B cell (primary cell): ENCODE data around the gene LRP1. TPM values are rescaled to one million over a fixed set of nuclear protein-coding genes. Genes with fewer than 3 reads are reported as not detected.

Experiments
- ATAC-seq: fragments of 200-7000 bp; cut with Tn5 transposase; one replicate; pipeline ENCODE4 v1.10.0; 2021; ENCODE audit warnings: low read depth, mild to moderate bottlenecking, moderate number of reproducible peaks, moderate library complexity
- CTCF ChIA-PET: fragments of 350-600 bp; sonication (Branson Sonifier 250); formaldehyde crosslinking; loops from one replicate; lab custom pipeline; 2021; ENCODE audit warnings: antibody characterized with exemption, inconsistent platforms; lab: Charles Lee
- POLR2A ChIA-PET: fragments of 350-600 bp; sonication (Branson Sonifier 250); formaldehyde crosslinking; loops from one replicate; lab custom pipeline; 2021; ENCODE audit warnings: antibody characterized with exemption; lab: Charles Lee
- DNase-seq: peaks from one replicate; pipeline ENCODE4 v3.0.0; 2013
- H2AFZ ChIP-seq: 2 replicates; pipeline ENCODE4 v1.6.1; 2012; ENCODE audit warnings: mild to moderate bottlenecking, low read depth, low read length; ENCODE audit not compliant: insufficient read depth, poor library complexity, severe bottlenecking
- H3K27ac ChIP-seq, 2 donors: 1 replicate in 1 of 2; 2 replicates in 1 of 2; pipeline ENCODE4 v1.5.1; 2012 to 2013; ENCODE audit warnings: low read length in 2 of 2, mild to moderate bottlenecking in 2 of 2, moderate library complexity in 1 of 2
- H3K27me3 ChIP-seq, 4 experiments: fragments of 200-600 bp in 1 of 4; sonication (generic) in 1 of 4; replicated peaks in 1 of 4; 1 replicate in 2 of 4; 2 replicates in 2 of 4; pipeline versions ENCODE4 v1.6.1 to v1.7.0; 2013 to 2016; ENCODE audit warnings: low read length in 3 of 4, mild to moderate bottlenecking in 2 of 4, mixed read lengths in 1 of 4, moderate library complexity in 1 of 4; ENCODE audit not compliant: insufficient read depth in 4 of 4, control insufficient read depth in 3 of 4; ENCODE audit errors: control extremely low read depth in 1 of 4
- H3K36me3 ChIP-seq, 2 experiments: replicated peaks in 1 of 2; 1 replicate in 1 of 2; 2 replicates in 1 of 2; pipeline versions ENCODE4 v1.6.1 to v1.7.1; 2013; ENCODE audit warnings: low read length in 1 of 2; ENCODE audit not compliant: insufficient read depth in 2 of 2, control insufficient read depth in 1 of 2; ENCODE audit errors: control extremely low read depth in 1 of 2, extremely low read depth in 1 of 2
- H3K4me1 ChIP-seq, 2 donors: fragments of 200-600 bp in 1 of 2; sonication (generic) in 1 of 2; 1 replicate in 1 of 2; 2 replicates in 1 of 2; pipeline versions ENCODE4 v1.5.1 to v1.6.1; 2013 to 2017; ENCODE audit warnings: low read length in 2 of 2; ENCODE audit not compliant: control insufficient read depth in 2 of 2, insufficient read depth in 2 of 2
- H3K4me2 ChIP-seq: replicated peaks from 2 replicates; pipeline ENCODE3; 2012; ENCODE audit warnings: mild to moderate bottlenecking, low read depth, low read length; ENCODE audit not compliant: poor library complexity, severe bottlenecking
- H3K4me3 ChIP-seq, 5 experiments: fragments of 200-600 bp in 1 of 5; sonication (generic) in 1 of 5; 1 replicate in 3 of 5; 2 replicates in 2 of 5; pipeline versions ENCODE4 v1.5.1 to v1.7.0; 2011 to 2016; ENCODE audit warnings: low read length in 4 of 5, mild to moderate bottlenecking in 4 of 5, low read depth in 2 of 5, control low read depth in 1 of 5, moderate library complexity in 1 of 5; ENCODE audit not compliant: insufficient read depth in 1 of 5; ENCODE audit errors: control extremely low read depth in 1 of 5, extremely low read depth in 1 of 5
- H3K79me2 ChIP-seq: fragments of 200-600 bp; sonication (generic); one replicate; pipeline ENCODE4 v1.6.0; 2016; ENCODE audit warnings: low read length; ENCODE audit not compliant: control insufficient read depth, insufficient read depth
- H3K9ac ChIP-seq: fragments of 200-600 bp; sonication (generic); 2 replicates; pipeline ENCODE4 v1.6.1; 2017; ENCODE audit warnings: mild to moderate bottlenecking, low read length, moderate library complexity
- H3K9me3 ChIP-seq, 3 donors: one replicate each; pipeline versions ENCODE4 v1.6.1 to v1.7.1; 2013; ENCODE audit warnings: low read length in 2 of 3; ENCODE audit not compliant: control insufficient read depth in 2 of 3, insufficient read depth in 1 of 3; ENCODE audit errors: control extremely low read depth in 1 of 3
- H4K20me1 ChIP-seq: 2 replicates; pipeline ENCODE4 v1.6.0; 2012; ENCODE audit warnings: mild to moderate bottlenecking, low read length; ENCODE audit not compliant: insufficient read depth, control insufficient read depth, poor library complexity, severe bottlenecking
- H3K27ac Mint-ChIP-seq: one replicate; pipeline ENCODE4 v1.8.0; 2021; ENCODE audit warnings: mixed read lengths
- H3K27me3 Mint-ChIP-seq: one replicate; pipeline ENCODE4 v1.8.0; 2021; ENCODE audit warnings: mixed read lengths
- H3K4me1 Mint-ChIP-seq: one replicate; pipeline ENCODE4 v1.8.0; 2021; ENCODE audit warnings: mixed read lengths
- H3K4me3 Mint-ChIP-seq: one replicate; pipeline ENCODE4 v1.8.0; 2021; ENCODE audit warnings: mixed read lengths
- H3K9me3 Mint-ChIP-seq: one replicate; pipeline ENCODE4 v1.8.0; 2022; ENCODE audit warnings: mixed read lengths; ENCODE audit not compliant: insufficient read depth
- EZH2 ChIP-seq: IDR thresholded peaks from 2 replicates; pipeline ENCODE4 v1.6.1; 2012; ENCODE audit warnings: borderline replicate concordance, low read depth, mild to moderate bottlenecking, moderate library complexity, low read length; ENCODE audit not compliant: insufficient read depth, poor library complexity, severe bottlenecking
- WGBS: methylation state at CpG from one replicate; pipeline ENCODE4 v1.1.5; 2013; ENCODE audit warnings: missing lambda C conversion rate; ENCODE audit not compliant: insufficient coverage; 5-methylcytosine and 5-hydroxymethylcytosine counted together
- intact Hi-C: fragments of 100-400 bp; cut with micrococcal nuclease; formaldehyde crosslinking; loops from one replicate; pipeline ENCODE4 v1.10.0; 2022
- polyA plus RNA-seq: library from polyadenylated mRNA; depleted of rRNA; stranded (reverse); fragments of >200 nt; gene quantifications from 2 replicates; pipeline ENCODE4 v1.2.3, GENCODE V29; 2012
- total RNA-seq, 2 donors: library from RNA; stranded (reverse); fragments of 120-200 nt in 1 of 2; gene quantifications; 1 replicate in 1 of 2; 2 replicates in 1 of 2; pipeline versions ENCODE4 v1.2.3 to v1.2.4, GENCODE V29; 2013 to 2022
- TF ChIP-seq, protein P1 (sequence below): fragments of 200-600 bp; IDR thresholded peaks from one replicate; pipeline ENCODE4 v1.8.0; 2022; ENCODE audit warnings: antibody characterized with exemption, mild to moderate bottlenecking

Gene LRP1
- total and polyA plus RNA-seq, 2 donors (not counting 1 experiment from before 2014, with no cell fraction given): 2.0 to 4.1 TPM

DNA sequence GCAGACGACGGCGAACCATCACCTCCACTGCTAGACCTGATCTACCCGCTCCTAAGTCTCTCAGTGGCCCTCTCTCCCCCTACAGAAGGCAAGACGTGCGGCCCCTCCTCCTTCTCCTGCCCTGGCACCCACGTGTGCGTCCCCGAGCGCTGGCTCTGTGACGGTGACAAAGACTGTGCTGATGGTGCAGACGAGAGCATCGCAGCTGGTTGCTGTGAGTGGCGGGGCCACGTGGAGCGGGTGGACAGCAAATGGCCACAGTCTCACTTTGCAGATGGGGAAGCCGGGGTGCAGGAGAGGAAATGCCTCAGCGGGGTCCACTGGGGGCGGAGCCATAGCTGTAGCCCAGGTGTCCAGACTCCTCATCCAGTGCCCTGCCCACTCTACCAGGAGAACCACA, 66.9 kb downstream of the LRP1 start:
- H3K4me2 ChIP-seq: no peak overlapping the region
- H2AFZ ChIP-seq: no peak overlapping the region
- no peaks in the 10 kb centered on the region for H3K36me3 ChIP-seq
- H4K20me1 ChIP-seq: no peaks in the 10 kb centered on the region
- H3K4me3 Mint-ChIP-seq: no peak overlapping the region
- no peaks in the 10 kb centered on the region for H3K4me1 Mint-ChIP-seq
- POLR2A ChIA-PET: no interaction called here
- no peak overlapping the region for H3K27ac ChIP-seq
- no peak for DNase-seq
- no peaks in the 10 kb centered on the region for H3K27me3 ChIP-seq
- H3K27ac Mint-ChIP-seq: no peak overlapping the region
- CTCF ChIA-PET: no interaction called here
- no peak for ATAC-seq
- WGBS: 86% methylated on average over 17 of the region's 19 CpGs
- no peak overlapping the region for H3K9ac ChIP-seq
- H3K4me1 ChIP-seq: no peaks in the 10 kb centered on the region
- H3K9me3 Mint-ChIP-seq: no peaks in the 10 kb centered on the region
- H3K27me3 Mint-ChIP-seq: no peaks in the 10 kb centered on the region
- H3K79me2 ChIP-seq: no peaks in the 10 kb centered on the region
- intact Hi-C loops: no loop called here
- no peak for TF ChIP-seq EZH2
- TF ChIP-seq, protein P1, sequence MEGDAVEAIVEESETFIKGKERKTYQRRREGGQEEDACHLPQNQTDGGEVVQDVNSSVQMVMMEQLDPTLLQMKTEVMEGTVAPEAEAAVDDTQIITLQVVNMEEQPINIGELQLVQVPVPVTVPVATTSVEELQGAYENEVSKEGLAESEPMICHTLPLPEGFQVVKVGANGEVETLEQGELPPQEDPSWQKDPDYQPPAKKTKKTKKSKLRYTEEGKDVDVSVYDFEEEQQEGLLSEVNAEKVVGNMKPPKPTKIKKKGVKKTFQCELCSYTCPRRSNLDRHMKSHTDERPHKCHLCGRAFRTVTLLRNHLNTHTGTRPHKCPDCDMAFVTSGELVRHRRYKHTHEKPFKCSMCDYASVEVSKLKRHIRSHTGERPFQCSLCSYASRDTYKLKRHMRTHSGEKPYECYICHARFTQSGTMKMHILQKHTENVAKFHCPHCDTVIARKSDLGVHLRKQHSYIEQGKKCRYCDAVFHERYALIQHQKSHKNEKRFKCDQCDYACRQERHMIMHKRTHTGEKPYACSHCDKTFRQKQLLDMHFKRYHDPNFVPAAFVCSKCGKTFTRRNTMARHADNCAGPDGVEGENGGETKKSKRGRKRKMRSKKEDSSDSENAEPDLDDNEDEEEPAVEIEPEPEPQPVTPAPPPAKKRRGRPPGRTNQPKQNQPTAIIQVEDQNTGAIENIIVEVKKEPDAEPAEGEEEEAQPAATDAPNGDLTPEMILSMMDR: no peak
- no peak overlapping the region for H3K4me3 ChIP-seq
- H3K9me3 ChIP-seq: no peaks in the 10 kb centered on the region

DNA sequence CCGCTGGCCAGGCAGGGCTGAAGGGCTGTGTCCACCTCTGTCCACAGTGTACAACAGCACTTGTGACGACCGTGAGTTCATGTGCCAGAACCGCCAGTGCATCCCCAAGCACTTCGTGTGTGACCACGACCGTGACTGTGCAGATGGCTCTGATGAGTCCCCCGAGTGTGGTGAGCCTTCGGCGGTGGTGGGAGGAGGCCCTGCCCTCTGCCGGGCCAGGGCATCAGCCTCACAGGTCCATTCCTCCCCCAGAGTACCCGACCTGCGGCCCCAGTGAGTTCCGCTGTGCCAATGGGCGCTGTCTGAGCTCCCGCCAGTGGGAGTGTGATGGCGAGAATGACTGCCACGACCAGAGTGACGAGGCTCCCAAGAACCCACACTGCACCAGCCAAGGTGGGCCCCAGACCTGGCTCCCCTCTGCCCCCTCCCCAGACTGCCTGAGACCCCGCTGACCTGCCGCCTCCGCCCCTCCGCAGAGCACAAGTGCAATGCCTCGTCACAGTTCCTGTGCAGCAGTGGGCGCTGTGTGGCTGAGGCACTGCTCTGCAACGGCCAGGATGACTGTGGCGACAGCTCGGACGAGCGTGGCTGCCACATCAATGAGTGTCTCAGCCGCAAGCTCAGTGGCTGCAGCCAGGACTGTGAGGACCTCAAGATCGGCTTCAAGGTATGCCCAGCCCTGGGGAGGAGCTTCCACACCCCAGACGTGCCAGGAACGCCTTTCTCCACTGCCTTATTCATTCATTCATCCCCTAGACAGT, 67.5 kb downstream of the LRP1 start:
- H3K79me2 ChIP-seq: no peaks in the 10 kb centered on the region
- CTCF ChIA-PET: no interaction called here
- H3K9ac ChIP-seq: no peak overlapping the region
- no peaks in the 10 kb centered on the region for H4K20me1 ChIP-seq
- H3K36me3 ChIP-seq: no peaks in the 10 kb centered on the region
- intact Hi-C loops: no loop called here
- DNase-seq: no peak
- no peak for ATAC-seq
- no peak overlapping the region for H3K27ac ChIP-seq
- no peaks in the 10 kb centered on the region for H3K4me1 ChIP-seq
- Mint-ChIP-seq H3K27ac (no peak overlapping the region), H3K4me3 (no peak overlapping the region), H3K9me3 (no peaks in the 10 kb centered on the region), H3K27me3 (no peaks in the 10 kb centered on the region), H3K4me1 (no peaks in the 10 kb centered on the region)
- no peaks in the 10 kb centered on the region for H3K27me3 ChIP-seq
- H2AFZ ChIP-seq: no peak overlapping the region
- H3K9me3 ChIP-seq: no peaks in the 10 kb centered on the region
- no peak overlapping the region for H3K4me3 ChIP-seq
- no peak overlapping the region for H3K4me2 ChIP-seq
- 84% methylated on average over 24 of the region's 34 CpGs for WGBS
- POLR2A ChIA-PET: no interaction called here
- TF ChIP-seq EZH2: no peak
